HepG2 (cell line): ENCODE results near the gene ELAVL3. TPM values are rescaled to one million over a fixed set of nuclear protein-coding genes. Genes with fewer than 3 reads are reported as not detected.
A peak's percentile ranks its signal among the peaks of the same experiment; 100 is the strongest.

ENCODE experiments used
- CAMTA2 ChIP-seq: sonication (generic); formaldehyde crosslinking; IDR thresholded peaks from 2 replicates; pipeline ENCODE4 v1.4.0; 2020; ENCODE audit warnings: mild to moderate bottlenecking, missing genetic modification reagents, borderline replicate concordance
- CEBPB ChIP-seq: IDR thresholded peaks from 2 replicates; pipeline ENCODE4 v1.6.1; 2011; ENCODE audit warnings: low read depth, low read length, improper control_type of control experiment, borderline replicate concordance
- HNRNPK ChIP-seq: fragments of 200-400 bp; formaldehyde crosslinking; IDR thresholded peaks from 2 replicates; pipeline ENCODE4 v1.6.1; 2018; ENCODE audit warnings: low read length, low read depth, moderate library complexity, mild to moderate bottlenecking; ENCODE audit not compliant: poor library complexity, severe bottlenecking
- JUN ChIP-seq: sonication (generic); formaldehyde crosslinking; IDR thresholded peaks from 2 replicates; pipeline ENCODE4 v1.4.0; 2020; ENCODE audit warnings: mild to moderate bottlenecking, missing genetic modification reagents
- KDM1A ChIP-seq: IDR thresholded peaks from 2 replicates; pipeline ENCODE4 v1.6.1; 2016; ENCODE audit warnings: missing compliant biosample characterization
- MEF2D ChIP-seq: sonication (generic); formaldehyde crosslinking; IDR thresholded peaks from 2 replicates; pipeline ENCODE4 v1.5.1; 2020; ENCODE audit warnings: mild to moderate bottlenecking, missing genetic modification reagents
- MLLT10 ChIP-seq: sonication (generic); formaldehyde crosslinking; IDR thresholded peaks from 2 replicates; pipeline ENCODE4 v1.4.0; 2020; ENCODE audit warnings: missing genetic modification reagents
- PTBP1 ChIP-seq: fragments of 200-400 bp; formaldehyde crosslinking; IDR thresholded peaks from 2 replicates; pipeline ENCODE4 v1.6.1; 2018; ENCODE audit warnings: low read length, low read depth; ENCODE audit not compliant: poor library complexity, severe bottlenecking
- RORA ChIP-seq: sonication (generic); formaldehyde crosslinking; IDR thresholded peaks from 2 replicates; pipeline ENCODE4 v1.5.0; 2020; ENCODE audit warnings: mild to moderate bottlenecking, missing genetic modification reagents, moderate library complexity
- SUZ12 ChIP-seq: fragments of 150-350 bp; IDR thresholded peaks from 2 replicates; pipeline ENCODE4 v1.6.1; 2014; ENCODE audit warnings: low read depth, low read length
- TEAD2 ChIP-seq: sonication (generic); formaldehyde crosslinking; IDR thresholded peaks from 2 replicates; pipeline ENCODE4 v1.9.0; 2021; ENCODE audit warnings: missing genetic modification reagents
- YEATS4 ChIP-seq: sonication (generic); formaldehyde crosslinking; IDR thresholded peaks from 2 replicates; pipeline ENCODE4 v1.4.0; 2020; ENCODE audit warnings: missing genetic modification reagents, borderline replicate concordance
- ZBTB38 ChIP-seq: sonication (generic); formaldehyde crosslinking; IDR thresholded peaks from 2 replicates; pipeline ENCODE4 v1.5.1; 2020; ENCODE audit warnings: mild to moderate bottlenecking, missing genetic modification reagents
- ZNF292 ChIP-seq: sonication (generic); formaldehyde crosslinking; IDR thresholded peaks from 2 replicates; pipeline ENCODE4 v1.8.1; 2022; ENCODE audit warnings: mild to moderate bottlenecking, low read depth, missing genetic modification reagents, borderline replicate concordance
- ZNF3 ChIP-seq: IDR thresholded peaks from 2 replicates; pipeline ENCODE4 v1.7.0; 2017; ENCODE audit warnings: inconsistent platforms
- ZNF317 ChIP-seq: sonication (generic); formaldehyde crosslinking; IDR thresholded peaks from 2 replicates; pipeline ENCODE4 v1.5.0; 2020; ENCODE audit warnings: mild to moderate bottlenecking, missing genetic modification reagents
- ZNF484 ChIP-seq: sonication (generic); formaldehyde crosslinking; IDR thresholded peaks from 2 replicates; pipeline ENCODE4 v1.5.1; 2020; ENCODE audit warnings: mild to moderate bottlenecking, low read depth, missing genetic modification reagents, borderline replicate concordance
- ZNF530 ChIP-seq: sonication (generic); formaldehyde crosslinking; IDR thresholded peaks from 2 replicates; pipeline ENCODE4 v1.5.0; 2020; ENCODE audit warnings: low read depth, mild to moderate bottlenecking, missing genetic modification reagents
- ZNF556 ChIP-seq: sonication (generic); formaldehyde crosslinking; IDR thresholded peaks from 2 replicates; pipeline ENCODE4 v1.4.0; 2020; ENCODE audit warnings: mild to moderate bottlenecking, missing genetic modification reagents, borderline replicate concordance
- ZNF570 ChIP-seq: sonication (generic); formaldehyde crosslinking; IDR thresholded peaks from 2 replicates; pipeline ENCODE4 v1.4.0; 2020; ENCODE audit warnings: mild to moderate bottlenecking, missing genetic modification reagents, borderline replicate concordance
- ZNF720 ChIP-seq: sonication (generic); formaldehyde crosslinking; IDR thresholded peaks from 2 replicates; pipeline ENCODE4 v1.4.0; 2020; ENCODE audit warnings: missing genetic modification reagents
- ZNF75D ChIP-seq: sonication (generic); formaldehyde crosslinking; IDR thresholded peaks from 2 replicates; pipeline ENCODE4 v1.8.1; 2023; ENCODE audit warnings: missing genetic modification reagents, mild to moderate bottlenecking, borderline replicate concordance
- ZNF883 ChIP-seq: sonication (generic); formaldehyde crosslinking; IDR thresholded peaks from 2 replicates; pipeline ENCODE4 v1.5.1; 2020; ENCODE audit warnings: mild to moderate bottlenecking, missing genetic modification reagents; ENCODE audit errors: not compliant biosample characterization
- polyA plus RNA-seq, 8 experiments: library from polyadenylated mRNA; depleted of rRNA in 3 of 8; stranded (reverse) in 7 of 8; unstranded in 1 of 8; fragments of >200 nt; fragmentation: Illumina TruSeq in 4 of 8; extraction: Trizol in 4 of 8; gene quantifications; 2 replicates each; pipeline versions ENCODE4 v1.2.1 to v1.2.3, GENCODE V29; 2011 to 2016; ENCODE audit warnings: low read depth in 4 of 8, missing spikeins in 1 of 8, mixed read lengths in 1 of 8; ENCODE audit not compliant: insufficient read depth in 1 of 8
- total RNA-seq, 5 experiments: library from RNA; depleted of rRNA; stranded (reverse); fragments of >200 nt; fragmentation: Illumina TruSeq; extraction: Trizol; gene quantifications; 2 replicates each; pipeline ENCODE4 v1.2.3, GENCODE V29; 2016; ENCODE audit warnings: low read depth in 1 of 5
- TF ChIP-seq, protein P1 (sequence below): IDR thresholded peaks from 2 replicates; pipeline ENCODE4 v1.6.1; 2016; ENCODE audit warnings: low read depth, borderline replicate concordance
- TF ChIP-seq, protein P2 (sequence below): sonication (generic); formaldehyde crosslinking; IDR thresholded peaks from 2 replicates; pipeline ENCODE4 v1.5.0; 2020; ENCODE audit warnings: missing genetic modification reagents, mild to moderate bottlenecking, borderline replicate concordance
- TF ChIP-seq, protein P3 (sequence below): sonication (generic); formaldehyde crosslinking; conservative IDR thresholded peaks from 2 replicates; pipeline ENCODE4 v1.8.1; 2023; ENCODE audit warnings: missing genetic modification reagents
- TF ChIP-seq, protein P4 (sequence below): sonication (generic); formaldehyde crosslinking; IDR thresholded peaks from 2 replicates; pipeline ENCODE4 v1.4.0; 2020; ENCODE audit warnings: mild to moderate bottlenecking, missing genetic modification reagents

Gene ELAVL3
- total and polyA plus RNA-seq, 2 of the 13 experiments (the other 11 are each of a cell fraction or from before 2014, with no cell fraction given), result 0.03 TPM; not detected in 1

DNA sequence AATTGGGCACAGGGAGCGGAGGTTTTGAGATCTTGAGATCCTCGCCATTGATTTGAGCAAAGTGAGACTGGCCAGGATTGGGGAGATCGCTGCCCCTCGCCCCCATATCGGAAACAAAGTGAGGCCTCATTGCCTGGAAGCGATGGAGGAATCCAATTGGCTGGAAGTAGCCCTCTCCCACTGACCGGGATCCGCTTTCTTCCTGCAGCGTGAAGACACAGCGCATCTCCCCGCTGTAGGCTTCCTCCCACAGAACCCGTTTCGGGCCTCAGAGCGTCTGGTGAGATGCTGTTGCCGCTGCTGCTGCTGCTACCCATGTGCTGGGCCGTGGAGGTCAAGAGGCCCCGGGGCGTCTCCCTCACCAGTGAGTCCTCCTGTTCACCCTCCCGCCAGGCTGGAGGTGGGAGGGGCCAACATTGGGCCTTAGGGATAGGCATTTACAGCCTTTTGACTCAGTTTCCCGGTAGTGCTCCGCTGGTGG is 45.0 kb downstream of the ELAVL3 start (continued):
- TF ChIP-seq PTBP1 (no peak), ZNF484 (CRISPR knock-in tag) (no peak), ZNF530 (CRISPR knock-in tag) (no peak), ZNF720 (CRISPR knock-in tag) (no peak), ZBTB38 (CRISPR knock-in tag) (peak; percentile 10; the same call in 1 of the 2 replicates), ZNF292 (no peak), JUN (no peak), CAMTA2 (no peak), RORA (CRISPR knock-in tag) (no peak), ZNF75D (no peak), MLLT10 (CRISPR knock-in tag) (no peak), TEAD2 (CRISPR knock-in tag) (no peak), YEATS4 (CRISPR knock-in tag) (no peak), ZNF556 (CRISPR knock-in tag) (no peak), ZNF570 (CRISPR knock-in tag) (no peak), HNRNPK (no peak), ZNF883 (CRISPR knock-in tag) (no peak), MEF2D (CRISPR knock-in tag) (no peak), ZNF317 (CRISPR knock-in tag) (no peak), SUZ12 (no peak), CEBPB (no peak), ZNF3 (CRISPR knock-in tag) (no peak), KDM1A (no peak)
- TF ChIP-seq, protein P1, sequence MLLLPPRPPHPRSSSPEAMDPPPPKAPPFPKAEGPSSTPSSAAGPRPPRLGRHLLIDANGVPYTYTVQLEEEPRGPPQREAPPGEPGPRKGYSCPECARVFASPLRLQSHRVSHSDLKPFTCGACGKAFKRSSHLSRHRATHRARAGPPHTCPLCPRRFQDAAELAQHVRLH (CRISPR knock-in tag), result no peak
- TF ChIP-seq, protein P2, sequence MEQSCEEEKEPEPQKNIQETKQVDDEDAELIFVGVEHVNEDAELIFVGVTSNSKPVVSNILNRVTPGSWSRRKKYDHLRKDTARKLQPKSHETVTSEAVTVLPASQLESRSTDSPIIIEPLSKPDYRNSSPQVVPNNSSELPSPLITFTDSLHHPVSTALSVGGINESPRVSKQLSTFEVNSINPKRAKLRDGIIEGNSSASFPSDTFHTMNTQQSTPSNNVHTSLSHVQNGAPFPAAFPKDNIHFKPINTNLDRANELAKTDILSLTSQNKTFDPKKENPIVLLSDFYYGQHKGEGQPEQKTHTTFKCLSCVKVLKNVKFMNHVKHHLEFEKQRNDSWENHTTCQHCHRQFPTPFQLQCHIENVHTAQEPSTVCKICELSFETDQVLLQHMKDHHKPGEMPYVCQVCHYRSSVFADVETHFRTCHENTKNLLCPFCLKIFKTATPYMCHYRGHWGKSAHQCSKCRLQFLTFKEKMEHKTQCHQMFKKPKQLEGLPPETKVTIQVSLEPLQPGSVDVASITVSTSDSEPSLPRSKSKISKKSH (CRISPR knock-in tag), result no peak
- TF ChIP-seq, protein P3, sequence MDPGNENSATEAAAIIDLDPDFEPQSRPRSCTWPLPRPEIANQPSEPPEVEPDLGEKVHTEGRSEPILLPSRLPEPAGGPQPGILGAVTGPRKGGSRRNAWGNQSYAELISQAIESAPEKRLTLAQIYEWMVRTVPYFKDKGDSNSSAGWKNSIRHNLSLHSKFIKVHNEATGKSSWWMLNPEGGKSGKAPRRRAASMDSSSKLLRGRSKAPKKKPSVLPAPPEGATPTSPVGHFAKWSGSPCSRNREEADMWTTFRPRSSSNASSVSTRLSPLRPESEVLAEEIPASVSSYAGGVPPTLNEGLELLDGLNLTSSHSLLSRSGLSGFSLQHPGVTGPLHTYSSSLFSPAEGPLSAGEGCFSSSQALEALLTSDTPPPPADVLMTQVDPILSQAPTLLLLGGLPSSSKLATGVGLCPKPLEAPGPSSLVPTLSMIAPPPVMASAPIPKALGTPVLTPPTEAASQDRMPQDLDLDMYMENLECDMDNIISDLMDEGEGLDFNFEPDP, result no peak
- TF ChIP-seq, protein P4, sequence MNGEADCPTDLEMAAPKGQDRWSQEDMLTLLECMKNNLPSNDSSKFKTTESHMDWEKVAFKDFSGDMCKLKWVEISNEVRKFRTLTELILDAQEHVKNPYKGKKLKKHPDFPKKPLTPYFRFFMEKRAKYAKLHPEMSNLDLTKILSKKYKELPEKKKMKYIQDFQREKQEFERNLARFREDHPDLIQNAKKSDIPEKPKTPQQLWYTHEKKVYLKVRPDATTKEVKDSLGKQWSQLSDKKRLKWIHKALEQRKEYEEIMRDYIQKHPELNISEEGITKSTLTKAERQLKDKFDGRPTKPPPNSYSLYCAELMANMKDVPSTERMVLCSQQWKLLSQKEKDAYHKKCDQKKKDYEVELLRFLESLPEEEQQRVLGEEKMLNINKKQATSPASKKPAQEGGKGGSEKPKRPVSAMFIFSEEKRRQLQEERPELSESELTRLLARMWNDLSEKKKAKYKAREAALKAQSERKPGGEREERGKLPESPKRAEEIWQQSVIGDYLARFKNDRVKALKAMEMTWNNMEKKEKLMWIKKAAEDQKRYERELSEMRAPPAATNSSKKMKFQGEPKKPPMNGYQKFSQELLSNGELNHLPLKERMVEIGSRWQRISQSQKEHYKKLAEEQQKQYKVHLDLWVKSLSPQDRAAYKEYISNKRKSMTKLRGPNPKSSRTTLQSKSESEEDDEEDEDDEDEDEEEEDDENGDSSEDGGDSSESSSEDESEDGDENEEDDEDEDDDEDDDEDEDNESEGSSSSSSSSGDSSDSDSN (CRISPR knock-in tag), result peak; percentile 17; the same call in 1 of the 2 replicates
